ENCODE results near the gene C22orf31. TPM values are rescaled to one million over a fixed set of nuclear protein-coding genes. Genes with fewer than 3 reads are reported as not detected.

Gene C22orf31
- total RNA-seq, 1 donor: not detected

GRCh38 chr22:29018293-29019189 lies 43.1 kb downstream of the C22orf31 start:
- no peak overlapping the region for H3K4me3 ChIP-seq (ENCODE audit: low read depth, low read length)
- no peak for DNase-seq (ENCODE audit: low read depth)
- TF ChIP-seq CTCF (IDR thresholded peaks at IDR 0.05; ENCODE audit: insufficient read depth, low read length): no peak

- TF ChIP-seq CTCF (IDR thresholded peaks at IDR 0.05; ENCODE audit: insufficient read depth, low read length): no peak
- DNase-seq (ENCODE audit: low read depth): no peak
- H3K4me3 ChIP-seq (ENCODE audit: low read depth, low read length): no peak overlapping the region
Measured at GRCh38 chr22:29016067-29016938, 45.3 kb downstream of the C22orf31 start.

- no peak overlapping the region for H3K4me3 ChIP-seq (ENCODE audit: low read depth, low read length)
- DNase-seq (ENCODE audit: low read depth): no peak
Measured at GRCh38 chr22:29014773-29015172, 46.9 kb downstream of the C22orf31 start.

GRCh38 chr22:29014293-29014692 lies 47.3 kb downstream of the C22orf31 start:
- no peak for TF ChIP-seq CTCF (IDR thresholded peaks at IDR 0.05; ENCODE audit: insufficient read depth, low read length)
- DNase-seq (ENCODE audit: low read depth): no peak
- no peak overlapping the region for H3K4me3 ChIP-seq (ENCODE audit: low read depth, low read length)

More at GRCh38 chr22:29014773-29015172, 46.9 kb downstream of the C22orf31 start:
- TF ChIP-seq CTCF (IDR thresholded peaks at IDR 0.05; ENCODE audit: insufficient read depth, low read length): no peak

GRCh38 chr22:29012952-29013351 lies 48.7 kb downstream of the C22orf31 start:
- DNase-seq (ENCODE audit: low read depth): no peak
- no peak for TF ChIP-seq CTCF (IDR thresholded peaks at IDR 0.05; ENCODE audit: insufficient read depth, low read length)
- H3K4me3 ChIP-seq (ENCODE audit: low read depth, low read length): no peak overlapping the region

GRCh38 chr22:29012101-29012433 lies 49.6 kb downstream of the C22orf31 start:
- no peak for DNase-seq (ENCODE audit: low read depth)
- no peak for TF ChIP-seq CTCF (IDR thresholded peaks at IDR 0.05; ENCODE audit: insufficient read depth, low read length)
- H3K4me3 ChIP-seq (ENCODE audit: low read depth, low read length): no peak overlapping the region

All from fibroblast of the aortic adventitia (primary cell).